8988T (cell line): ENCODE data around the gene ZFYVE27.

ENCODE experiments used
- DNase-seq: peaks from one replicate; pipeline ENCODE4 v3.0.0; 2011

Gene ZFYVE27

GRCh38 chr10:97715259-97715874 lies 21.6 kb upstream of the ZFYVE27 start:
- no peak for DNase-seq

GRCh38 chr10:97717627-97718026 lies 19.3 kb upstream of the ZFYVE27 start:
- DNase-seq = no peak

- no peak for DNase-seq
These were observed 18.8 kb upstream of the ZFYVE27 start for GRCh38 chr10:97718178-97718577.

GRCh38 chr10:97718659-97719142 lies 18.2 kb upstream of the ZFYVE27 start:
- DNase-seq = no peak

GRCh38 chr10:97719602-97720001 lies 17.3 kb upstream of the ZFYVE27 start:
- no peak for DNase-seq

GRCh38 chr10:97721871-97722780 lies 14.8 kb upstream of the ZFYVE27 start:
- no peak for DNase-seq

- DNase-seq = no peak
These were observed 13.9 kb upstream of the ZFYVE27 start for GRCh38 chr10:97723001-97723400.

GRCh38 chr10:97724341-97724941 lies 12.5 kb upstream of the ZFYVE27 start:
- DNase-seq = no peak

- DNase-seq = no peak
These were observed 10.2 kb upstream of the ZFYVE27 start for GRCh38 chr10:97726636-97727178.

GRCh38 chr10:97729014-97729413 lies 7.9 kb upstream of the ZFYVE27 start:
- no peak for DNase-seq

- DNase-seq = no peak
These were observed 5.4 kb upstream of the ZFYVE27 start for GRCh38 chr10:97731346-97732051.

GRCh38 chr10:97732052-97732359 lies 4.9 kb upstream of the ZFYVE27 start:
- no peak for DNase-seq

GRCh38 chr10:97733256-97733655 lies 3.7 kb upstream of the ZFYVE27 start:
- no peak for DNase-seq

GRCh38 chr10:97734021-97734420 lies 2.9 kb upstream of the ZFYVE27 start:
- no peak for DNase-seq

- no peak for DNase-seq
These were observed 476 bp upstream of the ZFYVE27 start for GRCh38 chr10:97736403-97736901.

- DNase-seq = no peak
These were observed 890 bp downstream of the ZFYVE27 start for GRCh38 chr10:97737770-97738265.

GRCh38 chr10:97738616-97739015 lies 1.7 kb downstream of the ZFYVE27 start:
- DNase-seq = no peak

- DNase-seq = no peak
These were observed 3.7 kb downstream of the ZFYVE27 start for GRCh38 chr10:97740613-97741012.

GRCh38 chr10:97743169-97743943 lies 6.4 kb downstream of the ZFYVE27 start:
- DNase-seq = no peak

- no peak for DNase-seq
These were observed 7.6 kb downstream of the ZFYVE27 start for GRCh38 chr10:97744405-97745035.

- no peak for DNase-seq
These were observed 10.6 kb downstream of the ZFYVE27 start for GRCh38 chr10:97747573-97747972.
